Parietal lobe (tissue), 2 donors: ENCODE data around the gene GH1. TPM values are rescaled to one million over a fixed set of nuclear protein-coding genes. Genes with fewer than 3 reads are reported as not detected.

Source experiments
- small RNA-seq: library from RNA; depleted of rRNA; stranded (forward); fragments of <200 nt; gene quantifications from one replicate; pipeline ENCODE3, GENCODE V24; 2014; ENCODE audit warnings: low replicate concordance
- total RNA-seq: library from RNA; depleted of rRNA; stranded (reverse); fragments of >200 nt; gene quantifications from one replicate; pipeline ENCODE4 v1.2.3, GENCODE V29; 2014

The GH1 gene
- total RNA-seq: not detected

DNA sequence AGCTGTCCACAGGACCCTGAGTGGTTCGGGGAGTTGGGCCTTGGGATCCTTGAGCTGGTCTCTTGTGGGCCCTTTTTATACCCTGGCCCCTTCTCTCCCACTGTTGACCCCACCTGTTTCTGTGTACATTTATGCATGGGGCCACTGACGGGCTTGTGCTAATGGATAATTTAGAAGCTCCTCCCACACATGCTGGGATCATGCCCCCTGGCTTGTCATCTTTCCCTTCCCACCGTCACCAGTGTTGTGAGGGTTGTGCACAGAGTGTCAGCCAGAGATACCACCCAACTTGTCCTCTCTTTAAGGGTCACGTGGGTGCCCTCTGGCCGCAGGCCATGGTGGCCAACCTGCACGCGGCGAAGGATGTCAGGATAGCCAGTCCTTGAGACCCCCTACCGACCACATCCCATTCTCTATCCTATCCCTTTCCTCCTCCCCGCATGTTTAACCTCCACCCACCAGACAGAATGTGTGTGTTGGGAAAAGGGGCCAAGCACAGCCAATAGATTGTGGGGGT lies at the start of gene GH1:
Gene GH1, minus strand, starts transcription at position 51 of the 517 bp plus-strand sequence. CDS start 63 bp downstream, outside the sequence.

GRCh38 chr17:63931981-63932561 lies 13.4 kb upstream of the GH1 start, which contains the start of gene CD79B:
Gene CD79B, minus strand, starts transcription at chr17:63932331. Its CDS starts 70 bp downstream, at chr17:63932261.

DNA sequence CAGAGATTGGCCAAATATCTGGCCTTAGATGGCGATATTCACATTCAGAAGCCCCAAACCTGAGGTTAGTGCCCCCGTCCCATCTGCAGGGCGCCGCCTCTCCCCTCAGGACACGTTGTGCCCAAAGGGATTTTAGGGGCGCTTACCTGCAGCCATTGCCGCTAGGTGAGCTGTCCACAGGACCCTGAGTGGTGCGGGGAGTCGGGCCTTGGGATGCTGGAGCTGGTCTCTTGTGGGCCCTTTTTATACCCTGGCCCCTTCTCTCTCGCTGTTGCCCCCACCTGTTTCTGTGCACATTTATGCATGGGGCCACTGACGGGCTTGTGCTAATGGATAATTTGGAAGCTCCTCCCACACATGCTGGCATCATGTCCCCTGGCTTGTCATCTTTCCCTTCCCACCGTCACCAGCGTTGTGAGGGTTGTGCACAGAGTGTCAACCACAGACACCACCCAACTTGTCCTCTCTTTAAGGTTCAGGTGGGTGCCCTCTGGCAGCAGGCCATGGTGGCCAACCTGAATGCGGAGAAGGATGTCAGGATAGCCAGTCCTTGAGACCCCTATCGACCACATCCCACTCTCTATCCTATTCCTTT lies 7.5 kb downstream of the GH1 start, which contains the start of gene CSHL1:
Gene CSHL1, minus strand, starts transcription at position 218 of the 595 bp plus-strand sequence. Its CDS starts 62 bp downstream, at position 156.

DNA sequence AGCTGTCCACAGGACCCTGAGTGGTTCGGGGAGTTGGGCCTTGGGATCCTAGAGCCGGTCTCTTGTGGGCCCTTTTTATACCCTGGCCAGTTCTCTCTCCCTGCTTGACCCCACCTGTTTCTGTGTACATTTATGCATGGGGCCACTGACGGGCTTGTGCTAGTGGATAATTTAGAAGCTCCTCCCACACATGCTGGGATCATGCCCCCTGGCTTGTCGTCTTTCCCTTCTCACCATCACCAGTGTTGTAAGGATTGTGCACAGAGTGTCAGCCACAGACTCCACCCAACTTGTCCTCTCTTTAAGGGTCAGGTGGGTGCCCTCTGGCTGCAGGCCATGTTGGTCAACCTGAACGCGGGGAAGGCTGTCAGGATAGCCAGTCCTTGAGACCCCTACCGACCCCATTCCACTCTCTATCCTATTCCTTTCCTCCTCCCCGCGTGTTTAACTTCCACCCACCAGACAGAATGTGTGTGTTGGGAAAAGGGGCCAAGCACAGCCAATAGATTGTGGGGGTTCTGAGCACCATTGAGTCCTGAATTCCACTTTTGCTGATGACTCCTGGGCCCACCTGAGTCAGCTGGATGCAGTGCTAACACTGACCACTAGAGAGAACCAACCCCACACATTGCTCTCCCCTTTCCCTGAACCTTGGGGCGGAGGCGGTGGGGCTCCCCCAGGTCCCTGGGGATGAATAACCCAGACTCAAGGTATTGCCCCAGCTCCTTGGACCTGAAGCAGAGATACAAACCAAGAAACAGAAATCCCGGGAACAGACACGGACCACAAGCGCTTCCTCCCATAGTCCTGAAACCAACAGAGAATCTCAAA lies 21.9 kb downstream of the GH1 start, which contains the start of gene CSH1:
Gene CSH1, minus strand, starts transcription at position 51 of the 831 bp plus-strand sequence. CDS start 63 bp downstream, outside the sequence.

DNA sequence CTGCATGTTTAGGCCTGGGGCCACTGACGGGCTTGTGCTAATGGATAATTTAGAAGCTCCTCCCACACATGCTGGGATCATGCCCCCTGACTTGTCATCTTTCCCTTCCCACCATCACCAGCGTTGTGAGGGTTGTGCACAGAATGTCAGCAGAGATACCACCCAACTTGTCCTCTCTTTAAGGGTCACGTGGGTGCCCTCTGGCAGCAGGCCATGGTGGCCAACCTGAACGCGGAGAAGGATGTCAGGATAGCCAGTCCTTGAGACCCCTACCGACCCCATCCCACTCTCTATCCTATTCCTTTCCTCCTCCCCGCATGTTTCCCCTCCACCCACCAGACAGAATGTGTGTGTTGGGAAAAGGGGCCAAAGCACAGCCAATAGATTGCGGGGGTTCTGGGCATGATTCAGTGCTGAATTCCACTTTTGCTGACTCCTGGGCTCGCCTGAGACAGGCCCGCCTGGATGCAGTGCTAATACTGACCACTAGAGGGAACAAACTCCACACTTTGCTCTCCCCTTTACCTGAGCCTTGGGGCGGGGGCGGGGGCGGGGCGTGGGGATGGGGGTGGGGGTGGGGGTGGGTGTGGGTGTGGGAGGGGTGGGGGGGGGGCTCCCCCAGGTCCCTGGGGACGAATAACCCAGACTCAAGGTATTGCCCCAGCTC lies 36.6 kb downstream of the GH1 start, which contains the start of gene GH2:
Gene GH2, minus strand, starts transcription at position 10 of the 667 bp plus-strand sequence. CDS start 143 bp downstream, outside the sequence.

GRCh38 chr17:63873577-63873976 lies 45.1 kb downstream of the GH1 start, which contains the start of gene CSH2:
Gene CSH2, minus strand, starts transcription at chr17:63873677. Its CDS starts 63 bp downstream, at chr17:63873614.

Small RNA genes within 50 kb of the gene (small RNA-seq; reads per million reads assigned to genes)
- gene AC040958.1: not detected
- not detected for gene AC127029.1
- not detected for gene GH1

Other genes with a start within 250 kb of the GH1 start
- gene LIMD2, start 218.7 kb downstream of the GH1 start, total RNA-seq: 31.6 TPM
- gene STRADA, start 177.0 kb downstream of the GH1 start, total RNA-seq: 64.8 TPM
- gene CCDC47, start 145.2 kb downstream of the GH1 start, total RNA-seq: 47.0 TPM
- 155 TPM for gene DDX42, start 144.7 kb downstream of the GH1 start, total RNA-seq
- 35.4 TPM for gene PSMC5, start 91.4 kb downstream of the GH1 start, total RNA-seq
- gene FTSJ3, start 91.2 kb downstream of the GH1 start, total RNA-seq: 46.0 TPM
- gene SMARCD2, start 76.2 kb downstream of the GH1 start, total RNA-seq: 16.6 TPM
- gene CSH2, start 45.2 kb downstream of the GH1 start, total RNA-seq: not detected
- not detected for gene GH2, start 36.9 kb downstream of the GH1 start, total RNA-seq
- not detected for gene CSH1, start 22.3 kb downstream of the GH1 start, total RNA-seq
- gene CSHL1, start 7.6 kb downstream of the GH1 start, total RNA-seq: not detected
- 0.63 TPM for gene CD79B, start 13.5 kb upstream of the GH1 start, total RNA-seq
- not detected for gene SCN4A, start 54.1 kb upstream of the GH1 start, total RNA-seq
- gene PRR29, start 79.5 kb upstream of the GH1 start, total RNA-seq: 1.9 TPM
- gene ICAM2, start 101.8 kb upstream of the GH1 start, total RNA-seq: 6.6 TPM
- gene ERN1, start 211.3 kb upstream of the GH1 start, total RNA-seq: 10.0 TPM